SHP77 treated with DMSO at 0.1 percent for 48 hours (cell line): Measurements from ENCODE around the gene CLEC2L.
"Not testable (repeated sequence)": the region's sequence is repeated elsewhere in the genome, so short reads cannot be mapped to it uniquely, and the experiment has no call there.

Source experiments
- DNase-seq: peaks from one replicate; lab custom pipeline; 2025; lab: John Stamatoyannopoulos, UW

Gene CLEC2L

DNA sequence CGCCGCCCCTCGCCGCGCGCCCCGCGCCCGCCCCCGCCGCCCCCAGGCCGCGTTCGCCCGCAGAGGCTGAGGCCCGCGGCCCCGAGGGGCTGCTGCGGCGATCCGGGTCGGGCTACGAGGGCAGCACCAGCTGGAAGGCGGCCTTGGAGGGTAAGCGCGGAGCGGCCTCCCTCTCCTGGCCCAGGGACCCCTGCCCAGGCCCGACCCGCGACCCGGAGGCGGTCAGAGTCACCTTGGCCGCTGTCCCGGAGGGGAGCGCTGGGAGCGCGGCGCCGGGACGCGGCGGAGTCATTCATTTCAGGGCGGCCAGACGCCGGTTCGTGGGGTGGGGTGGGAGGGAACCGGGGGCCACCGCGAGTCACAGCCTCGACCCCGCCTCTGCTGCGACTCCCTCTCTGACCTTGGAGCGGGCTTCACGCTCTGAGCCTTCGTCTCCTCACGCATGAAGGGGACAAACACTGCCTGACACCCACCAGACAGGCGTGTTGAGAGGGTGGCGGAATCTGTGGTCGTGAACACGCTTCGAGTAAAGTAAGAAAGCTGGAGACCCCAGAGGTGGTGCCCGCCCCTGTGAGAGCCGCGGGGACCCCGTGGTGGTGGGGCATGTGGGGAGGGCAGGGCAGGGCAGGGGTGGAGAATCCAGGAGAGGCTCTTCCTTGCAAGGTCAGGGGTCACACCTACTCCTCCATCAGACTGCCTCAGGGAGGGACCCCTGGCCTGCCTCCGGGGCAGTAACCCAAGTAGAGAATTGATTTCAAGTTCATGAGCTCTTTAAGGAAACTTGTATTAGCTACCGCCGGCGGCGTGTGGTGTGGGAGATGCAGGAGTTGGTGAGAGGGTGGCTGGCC, 707 bp downstream of the CLEC2L start:
- no peak for DNase-seq

DNA sequence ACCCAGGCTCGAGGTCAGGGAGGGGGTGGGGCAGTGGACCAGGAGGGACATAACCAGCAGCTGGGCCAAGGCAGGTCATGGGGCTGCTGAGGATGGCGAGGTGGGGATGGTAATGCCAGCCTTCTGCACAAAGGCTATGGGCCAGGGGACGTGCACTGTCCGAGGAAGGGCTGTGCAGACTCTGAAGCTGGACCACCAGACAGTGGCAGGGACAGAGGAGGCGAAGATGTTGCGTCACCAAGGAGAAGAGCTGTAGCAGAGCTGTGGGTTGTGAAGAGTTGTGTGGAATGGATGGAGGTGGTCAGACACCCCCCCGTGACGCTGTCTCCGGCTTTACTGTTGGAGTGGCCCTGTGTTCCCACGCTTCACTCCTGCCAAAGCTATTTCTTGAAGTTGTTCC, 1.8 kb downstream of the CLEC2L start:
- no peak for DNase-seq

DNA sequence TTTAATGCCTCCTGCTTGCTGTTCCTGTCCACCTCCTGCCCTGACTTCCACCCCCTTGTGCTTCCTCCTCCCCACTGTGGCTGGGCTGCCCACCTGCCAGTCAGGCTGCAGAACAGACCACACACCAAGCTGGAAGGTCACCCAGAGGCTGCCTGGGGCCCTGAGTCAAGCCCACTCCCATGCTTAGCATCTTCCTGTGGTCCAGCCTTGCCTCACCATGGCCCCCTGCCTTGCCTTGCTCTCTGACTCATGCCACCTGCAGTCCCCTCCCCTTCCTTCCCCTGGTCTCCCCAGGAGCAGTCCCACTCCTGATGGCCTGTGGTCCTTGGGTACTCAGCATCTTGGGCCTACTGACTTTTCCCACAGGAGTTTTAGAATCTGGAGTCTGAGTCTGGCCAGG, 2.3 kb downstream of the CLEC2L start:
- DNase-seq = no peak

DNA sequence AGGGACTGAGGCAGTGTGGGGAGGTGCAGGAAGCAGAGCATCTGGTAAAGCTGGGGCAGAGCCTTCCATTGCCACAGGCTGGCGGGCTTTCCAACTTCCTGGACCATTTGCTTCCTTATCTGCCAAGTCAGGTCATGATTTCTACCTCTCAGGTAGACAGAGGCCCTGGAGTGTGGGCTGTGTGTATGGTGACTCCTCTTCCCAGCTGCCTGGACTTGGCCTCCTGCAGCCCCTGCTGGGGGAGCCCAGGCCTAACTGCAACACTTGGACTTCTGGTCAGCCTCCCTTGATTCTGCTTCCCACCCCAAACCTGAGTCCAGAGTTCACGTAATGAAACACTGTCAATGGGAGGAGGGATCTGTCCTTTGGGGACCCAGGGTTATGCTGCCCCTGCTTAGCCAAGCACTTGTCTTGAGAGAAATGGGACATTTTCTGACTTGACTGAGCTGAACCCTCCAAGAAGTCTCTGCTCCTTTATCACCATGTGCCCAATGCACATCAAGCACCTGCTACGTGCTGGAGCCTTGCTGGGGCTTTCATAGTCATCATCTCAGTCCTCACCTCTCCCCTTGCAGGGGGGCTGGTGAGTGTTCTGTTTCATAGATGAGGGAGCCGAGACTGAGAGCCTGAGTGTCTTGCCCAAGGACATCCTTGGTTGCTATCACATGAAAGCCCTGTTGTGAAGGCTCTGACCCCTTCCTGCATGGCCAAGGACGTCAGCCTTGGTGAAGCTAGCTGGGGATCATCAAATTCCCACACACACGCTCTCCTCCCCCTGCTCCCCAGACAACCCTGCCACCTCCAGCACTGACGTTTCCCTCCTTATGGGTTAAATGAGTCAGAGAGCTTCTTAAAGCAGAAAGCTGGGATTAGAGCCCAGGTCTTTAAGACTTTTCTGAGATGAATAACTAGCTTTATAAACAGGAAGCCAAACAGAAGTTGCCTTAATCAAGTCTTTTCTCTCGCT, 3.4 kb downstream of the CLEC2L start:
- no peak for DNase-seq

DNA sequence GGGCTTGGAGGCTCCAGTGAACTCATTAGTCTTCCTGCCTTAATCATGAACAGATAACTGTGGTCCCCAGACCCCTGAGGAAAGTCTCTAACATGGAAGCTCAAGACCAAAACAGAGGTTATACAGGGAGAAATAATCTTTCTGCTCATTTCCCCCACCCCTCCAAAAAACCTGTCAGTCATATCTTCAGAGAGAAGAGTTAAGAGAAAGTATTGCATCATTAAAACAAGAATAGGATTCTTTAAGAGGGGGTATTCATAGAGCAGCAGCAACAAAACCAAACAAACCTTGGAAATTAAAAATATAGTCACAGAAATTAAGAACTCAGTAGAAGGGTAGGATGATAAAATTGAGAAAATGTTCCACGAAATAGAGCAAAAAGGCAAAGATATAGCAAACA, 7.6 kb downstream of the CLEC2L start:
- DNase-seq = no peak

DNA sequence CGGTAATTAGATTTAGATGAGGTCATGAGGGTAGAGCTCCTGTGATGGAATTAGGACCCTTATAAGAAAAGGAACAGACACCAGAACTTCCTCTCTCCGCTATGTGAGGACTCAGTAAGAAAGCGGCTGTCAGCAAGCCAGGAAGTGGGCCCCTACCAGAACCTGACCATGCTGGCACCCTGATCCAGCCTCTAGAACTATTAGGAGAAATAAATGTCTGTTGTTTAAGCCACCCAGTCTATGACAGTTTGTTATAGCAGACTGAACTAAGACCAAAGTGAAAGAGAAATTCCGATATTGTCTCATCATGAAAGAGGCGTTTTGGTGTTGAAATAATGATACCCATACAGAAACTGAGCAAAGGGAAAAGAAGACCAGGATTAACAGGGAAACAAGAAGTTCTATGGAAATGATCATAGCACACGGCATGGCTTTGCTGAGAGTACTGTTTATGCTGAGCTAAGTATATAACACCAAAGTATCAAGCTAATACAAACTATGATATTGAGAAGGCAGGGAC, 9.2 kb downstream of the CLEC2L start:
- no peak for DNase-seq

DNA sequence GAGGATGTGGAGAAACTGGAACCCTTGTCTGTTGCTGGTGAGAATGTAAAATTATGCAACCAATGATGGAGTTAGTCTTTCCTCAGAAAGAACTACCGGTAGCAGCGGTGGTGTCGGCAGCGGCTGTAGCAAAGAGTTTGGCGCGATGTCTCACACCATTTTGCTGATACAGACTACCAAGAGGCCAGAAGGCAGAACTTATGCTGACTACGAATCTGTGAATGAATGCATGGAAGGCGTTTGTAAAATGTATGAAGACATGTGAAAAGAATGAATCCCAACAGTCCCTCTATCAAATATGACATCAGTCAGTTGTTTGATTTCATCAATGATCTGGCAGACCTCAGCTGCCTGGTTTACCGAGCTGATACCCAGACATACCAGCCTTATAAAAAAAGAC, 10.6 kb downstream of the CLEC2L start:
- DNase-seq = no peak

DNA sequence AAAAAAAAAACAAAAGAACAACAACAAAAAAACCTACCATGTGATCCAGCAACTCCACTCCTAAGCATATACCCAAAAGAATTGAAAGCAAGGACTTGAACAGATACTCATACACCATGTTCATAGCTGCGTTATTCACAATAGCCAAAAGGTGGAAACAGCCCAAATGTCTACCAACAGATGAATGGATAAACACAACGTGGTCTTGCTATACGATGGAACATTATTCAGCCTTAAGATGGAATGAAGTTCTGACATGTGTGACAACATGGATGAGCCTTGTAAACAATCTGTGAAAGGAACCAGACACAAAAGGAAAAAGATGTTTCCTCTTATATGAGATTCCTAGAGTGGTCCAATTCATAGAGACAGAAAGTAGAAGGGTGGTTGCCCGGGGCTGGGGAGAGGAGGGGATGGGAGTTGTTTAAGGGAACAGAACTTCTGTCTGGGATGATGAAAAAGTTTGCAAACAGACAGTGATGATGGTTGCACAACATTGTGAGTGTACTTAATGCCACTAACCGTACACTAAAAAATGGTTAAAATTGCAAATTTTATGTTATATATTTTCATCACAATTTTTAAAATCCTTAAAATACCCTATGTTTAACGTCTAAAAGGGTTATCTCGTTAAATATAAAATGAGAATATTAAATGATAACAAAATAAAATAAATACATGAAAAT, 11.6 kb downstream of the CLEC2L start:
- DNase-seq = no peak

DNA sequence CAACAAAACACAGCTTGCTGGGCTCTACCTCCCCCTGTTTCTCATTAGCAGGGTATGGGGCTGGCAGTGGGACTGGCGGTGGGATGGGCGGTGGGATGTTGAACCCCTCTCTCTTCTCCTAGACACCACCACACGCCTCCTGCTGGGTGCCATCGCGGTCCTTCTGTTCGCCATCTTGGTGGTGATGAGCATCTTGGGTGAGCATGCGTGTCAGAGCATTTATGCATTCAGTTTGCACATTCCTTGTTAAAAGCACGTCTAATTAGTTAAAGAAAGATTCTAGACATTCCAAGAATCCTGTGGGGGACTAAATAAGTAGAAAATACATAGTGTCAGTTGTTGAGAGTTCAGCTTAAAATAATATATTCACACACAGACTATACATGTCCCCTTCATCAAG, 12.7 kb downstream of the CLEC2L start:
- no peak for DNase-seq

DNA sequence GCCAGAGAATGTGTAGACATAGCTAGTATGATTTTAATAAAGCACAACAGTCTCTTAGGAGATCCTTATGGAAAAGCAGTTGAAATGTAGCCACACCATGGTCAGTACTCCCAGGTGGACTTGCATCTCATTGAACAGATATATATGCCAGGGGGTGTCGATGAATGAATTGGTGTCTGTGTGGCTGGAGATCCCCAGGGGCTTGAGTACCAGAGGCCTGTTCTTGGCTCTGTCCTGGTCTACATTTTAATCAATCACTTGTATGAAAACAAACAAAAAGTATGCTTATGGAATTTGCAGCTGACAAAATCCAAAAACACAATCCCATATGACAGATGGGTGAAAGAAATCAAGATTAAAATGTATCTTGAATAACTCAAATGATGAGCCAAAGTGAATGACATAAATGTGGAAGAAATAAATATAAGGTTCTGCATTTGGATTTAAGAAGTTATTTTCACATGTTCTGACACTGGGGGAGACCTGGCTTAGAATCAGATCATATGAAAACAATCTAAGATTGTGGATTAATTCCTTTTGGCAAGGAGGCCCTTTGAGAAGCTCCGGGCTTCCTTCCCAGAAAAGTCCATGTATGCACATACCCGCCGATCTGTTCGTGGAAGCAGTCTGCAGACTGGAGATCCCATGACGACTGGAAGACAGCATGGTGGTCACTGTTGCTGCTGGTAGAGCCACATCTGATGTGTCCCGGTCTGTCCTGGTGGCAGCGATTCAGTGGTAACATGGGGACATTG, 15.6 kb downstream of the CLEC2L start:
- no peak for DNase-seq

DNA sequence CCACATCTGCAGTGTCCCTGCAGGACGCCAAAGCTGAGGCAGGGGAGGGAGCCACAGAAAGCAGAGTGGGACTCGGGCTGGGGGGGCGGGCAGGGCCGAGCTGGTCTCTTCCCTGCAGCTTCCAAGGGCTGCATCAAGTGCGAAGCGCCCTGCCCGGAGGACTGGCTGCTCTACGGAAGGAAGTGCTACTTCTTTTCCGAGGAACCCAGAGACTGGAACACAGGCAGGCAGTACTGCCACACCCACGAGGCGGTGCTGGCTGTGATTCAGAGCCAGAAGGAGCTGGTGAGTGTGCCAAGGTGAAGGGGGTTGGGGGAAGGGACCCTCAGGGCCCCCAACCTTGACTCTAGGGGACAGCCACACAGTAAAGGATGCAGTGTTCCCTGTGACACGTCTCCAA, 16.7 kb downstream of the CLEC2L start:
- no peak for DNase-seq

DNA sequence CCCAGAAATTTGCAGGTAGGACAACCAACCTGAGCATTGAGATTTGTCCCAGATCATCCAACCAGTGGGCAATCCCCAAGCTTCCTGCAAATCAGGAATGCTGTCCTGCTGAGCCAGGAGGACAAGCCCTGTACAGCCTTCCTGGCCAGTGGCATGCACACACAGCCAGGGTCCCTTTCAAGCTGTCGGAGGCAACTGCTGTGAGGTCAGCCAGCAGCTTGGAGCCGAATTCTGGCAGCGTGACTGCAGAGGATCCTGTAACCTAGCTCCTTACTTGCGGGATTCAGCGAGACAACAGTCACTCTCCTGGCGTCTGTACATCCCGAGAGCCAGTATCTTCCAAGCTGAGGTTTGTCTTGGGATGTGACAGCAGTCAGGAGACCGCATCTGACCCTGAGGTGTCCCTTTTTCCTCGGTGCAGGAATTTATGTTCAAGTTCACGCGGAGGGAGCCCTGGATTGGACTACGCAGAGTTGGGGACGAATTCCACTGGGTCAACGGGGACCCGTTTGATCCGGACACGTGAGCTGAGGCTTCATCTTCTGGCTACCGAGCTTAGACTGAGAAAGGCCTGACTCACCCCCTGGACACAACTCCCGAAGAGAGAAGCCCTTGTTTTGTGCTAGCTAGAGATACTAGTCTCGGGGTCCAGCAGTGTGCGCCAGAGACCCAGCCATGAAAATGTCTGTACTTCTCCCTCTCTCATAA, 18.3 kb downstream of the CLEC2L start:
- no peak for DNase-seq

DNA sequence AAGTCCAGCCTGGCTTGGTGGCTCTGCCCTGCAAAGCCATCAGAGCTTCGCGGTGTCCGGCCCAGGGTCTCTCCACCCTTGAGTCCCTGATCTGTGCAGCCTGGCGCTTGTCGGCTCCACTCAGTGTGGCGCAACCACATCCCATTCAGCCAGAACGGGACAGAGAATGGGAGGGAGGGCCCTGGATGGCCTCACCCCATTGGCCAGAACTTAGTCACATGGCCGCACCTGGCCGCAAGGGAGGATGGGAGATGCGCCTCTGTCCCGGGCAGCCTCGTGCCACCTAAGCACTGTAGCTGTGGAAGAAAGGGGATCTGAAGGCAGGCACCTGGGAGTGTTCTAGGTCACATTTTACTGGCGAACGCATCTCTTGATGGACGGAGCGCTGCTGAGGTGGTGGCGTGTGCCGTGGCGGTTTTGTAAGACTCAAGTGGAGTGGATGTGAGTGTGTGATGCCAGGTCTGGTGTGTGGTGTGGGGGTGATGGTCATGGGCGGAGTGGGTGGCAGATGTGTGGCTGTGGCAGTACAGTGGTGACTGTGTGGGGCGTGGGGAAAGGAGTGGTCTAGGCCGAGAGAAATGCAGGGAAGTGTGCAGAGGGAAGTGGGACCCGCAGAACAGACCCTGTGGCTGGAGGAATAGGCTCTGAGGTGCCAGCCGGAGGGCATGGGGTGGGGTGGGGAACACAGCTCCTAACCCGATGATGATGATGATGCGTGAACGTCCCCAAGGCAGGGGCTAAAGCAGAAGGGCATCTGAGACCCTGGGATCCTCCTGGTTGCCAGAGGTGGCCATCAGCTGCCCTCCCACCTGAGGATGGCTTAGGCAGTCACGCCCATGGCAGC, 19.0 kb downstream of the CLEC2L start:
- no peak for DNase-seq

DNA sequence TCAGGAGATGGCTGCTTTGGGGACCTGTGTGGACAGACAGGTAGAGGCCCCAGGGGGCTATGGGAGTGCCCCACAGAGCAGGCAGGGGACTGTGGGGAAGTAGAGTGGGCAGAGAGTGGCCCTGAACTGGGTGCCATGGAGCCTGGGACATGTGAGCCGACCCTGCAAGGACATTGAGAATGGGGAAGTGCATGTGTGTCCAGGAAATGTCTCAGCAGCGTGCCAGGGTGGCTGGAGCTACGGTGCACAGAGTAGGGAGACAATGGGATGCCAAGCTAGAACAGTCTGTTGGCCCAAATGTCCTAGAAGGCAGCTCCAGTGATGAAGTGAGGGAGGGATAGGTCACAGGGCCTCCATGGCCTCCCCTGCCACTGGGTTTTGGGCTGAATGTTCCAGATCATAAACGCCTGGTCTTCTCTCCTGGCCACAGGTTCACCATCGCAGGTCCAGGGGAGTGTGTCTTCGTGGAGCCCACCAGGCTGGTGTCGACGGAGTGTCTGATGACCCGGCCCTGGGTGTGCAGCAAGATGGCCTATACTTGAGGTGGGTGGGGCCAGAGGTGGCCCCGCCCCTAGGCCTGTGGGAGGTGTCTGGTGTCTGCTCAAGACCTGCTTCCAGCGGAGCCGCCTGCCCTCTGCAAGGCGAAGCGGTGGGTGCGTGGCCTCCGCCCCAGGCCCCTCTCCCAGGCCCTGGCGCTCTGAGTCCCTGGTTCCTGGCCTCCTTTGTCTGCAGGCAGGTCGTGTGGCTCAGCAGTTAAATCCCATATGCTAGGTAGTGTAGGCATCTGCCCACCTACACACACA, 20.5 kb downstream of the CLEC2L start:
- no peak for DNase-seq

DNA sequence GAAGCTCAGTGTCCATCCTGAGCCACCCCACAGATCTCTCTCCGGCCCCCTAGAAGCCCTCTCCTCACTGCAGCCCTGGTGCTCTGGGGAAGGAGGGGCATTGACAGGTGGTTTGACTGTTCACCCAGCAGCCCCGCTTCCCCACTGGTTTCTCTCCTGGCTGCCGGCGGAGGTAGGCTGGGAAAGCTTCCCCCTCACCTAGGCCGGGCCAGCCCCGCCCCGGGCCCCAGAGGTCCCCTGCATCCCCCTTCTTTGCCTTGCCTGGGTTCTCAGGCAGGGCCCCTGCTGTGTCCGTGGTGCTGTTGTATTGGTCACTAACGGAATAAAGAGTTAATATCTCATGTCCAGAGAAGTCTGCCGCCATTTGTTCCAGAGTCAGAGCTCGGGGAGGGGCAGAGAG, 21.2 kb downstream of the CLEC2L start:
- no peak for DNase-seq

DNA sequence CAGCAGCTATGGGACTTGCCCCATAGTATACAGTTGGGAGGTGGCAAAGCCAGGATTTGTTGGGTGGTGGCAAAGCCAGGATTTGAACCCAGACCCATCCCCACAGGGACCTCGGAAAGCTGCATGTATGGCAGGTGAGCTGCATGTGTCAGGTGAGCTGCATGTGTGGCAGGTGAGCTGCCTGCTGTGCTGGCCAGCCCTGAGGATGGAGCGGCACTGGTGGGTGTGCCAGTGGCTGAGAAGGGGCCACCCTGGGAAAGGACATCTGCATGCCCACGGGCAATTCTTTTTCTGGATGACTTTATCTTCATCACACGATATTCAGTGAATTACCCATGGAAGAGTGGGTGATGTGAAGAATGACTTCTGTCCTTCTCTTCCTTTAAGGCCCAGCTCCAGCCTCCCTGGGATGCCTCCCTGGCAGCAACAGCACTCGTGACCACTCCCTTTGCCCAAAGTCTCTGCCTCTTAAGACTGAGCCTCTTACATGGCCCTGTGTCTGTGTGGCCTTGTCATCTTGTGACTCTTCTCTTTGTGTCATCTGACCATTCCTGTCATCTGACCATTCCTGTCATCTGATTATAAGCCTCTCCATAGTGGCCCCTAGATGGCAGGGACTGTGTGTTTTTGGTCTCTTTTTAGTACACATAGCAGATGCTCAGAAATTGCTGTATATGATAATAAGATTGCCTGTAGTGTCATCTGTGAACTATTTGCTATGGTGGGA, 25.0 kb downstream of the CLEC2L start:
- DNase-seq = no peak

DNA sequence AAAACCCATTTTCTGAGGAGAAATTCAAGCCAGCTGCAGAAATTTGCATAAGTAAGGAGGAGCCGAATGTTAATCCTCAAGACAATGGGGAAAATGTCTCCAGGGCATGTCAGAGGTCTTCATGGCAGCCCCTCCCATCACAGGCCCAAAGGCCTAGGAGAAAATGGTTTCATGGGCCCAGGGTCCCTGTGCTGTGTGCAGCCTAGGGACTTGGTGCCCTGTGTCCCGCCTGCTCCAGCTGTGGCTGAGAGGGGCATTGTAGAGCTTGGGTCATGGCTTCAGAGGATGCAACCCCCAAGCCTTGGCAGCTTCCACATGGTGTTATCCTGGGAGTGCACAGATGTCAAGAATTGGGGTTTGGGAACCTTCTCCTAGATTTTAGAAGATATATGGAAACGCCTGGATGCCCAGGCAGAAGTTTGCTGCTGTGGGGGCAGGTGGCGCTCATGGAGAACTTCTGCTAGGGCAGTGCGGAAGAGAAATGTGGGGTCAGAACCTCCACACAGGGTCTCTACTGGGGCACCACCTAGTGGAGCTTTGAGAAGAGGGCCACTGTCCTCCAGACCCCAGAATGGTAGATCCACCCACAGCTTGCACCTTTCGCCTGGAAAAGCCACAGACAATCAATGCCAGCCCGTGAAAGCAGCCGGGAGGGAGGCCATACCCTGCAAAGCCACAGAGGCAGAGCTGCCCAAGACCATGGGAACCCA, 30.7 kb downstream of the CLEC2L start:
- not testable (repeated sequence) for DNase-seq
